ENCODE measurements around the gene SRRM3.
"Not testable (repeated sequence)": the region's sequence is repeated elsewhere in the genome, so short reads cannot be mapped to it uniquely, and the experiment has no call there.

Gene SRRM3

DNA sequence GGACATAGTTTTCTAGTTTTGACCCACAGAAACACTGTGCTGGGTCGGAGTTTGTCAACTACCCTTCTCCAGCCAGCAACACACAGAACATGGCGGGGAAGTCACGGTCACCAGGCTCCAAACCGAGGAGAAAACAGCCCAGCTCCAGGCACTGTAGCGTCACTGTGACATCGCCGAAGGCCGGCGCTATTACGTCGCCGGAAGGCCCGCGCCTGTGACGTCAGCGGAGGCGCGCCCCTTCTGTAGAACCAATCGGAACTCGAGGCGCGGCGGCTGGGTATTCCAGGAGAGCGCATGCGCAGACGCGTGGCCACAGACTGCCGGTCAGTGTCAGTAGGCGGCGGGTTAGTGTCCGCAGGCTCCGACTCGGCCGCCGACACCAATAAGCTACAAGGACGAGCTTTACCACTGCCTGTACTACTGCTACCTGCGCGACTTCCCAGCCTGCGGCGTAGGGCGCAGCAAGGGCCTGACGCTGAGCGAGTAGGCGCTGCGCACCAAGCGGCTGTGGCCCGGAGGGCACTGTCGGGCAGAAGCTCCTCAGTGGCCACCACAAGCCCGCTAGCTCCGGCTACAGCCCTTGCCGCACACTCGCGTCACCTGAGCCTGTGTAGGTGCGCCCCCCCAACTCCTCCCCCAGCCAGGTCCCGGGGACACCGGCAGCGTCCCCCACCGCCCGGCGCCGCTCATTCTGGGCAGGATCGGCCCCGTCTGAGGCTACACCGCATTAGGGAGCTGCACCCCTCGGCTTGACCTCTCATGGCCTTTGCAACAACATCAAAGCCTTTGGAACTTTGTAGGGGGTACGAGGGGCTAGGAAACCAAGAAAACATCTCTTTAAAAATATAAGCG, 35.1 kb upstream of the SRRM3 start:
- H2AFZ ChIP-seq (ENCODE audit: low read depth, low read length) = peak overlapping the region; percentile 65

DNA sequence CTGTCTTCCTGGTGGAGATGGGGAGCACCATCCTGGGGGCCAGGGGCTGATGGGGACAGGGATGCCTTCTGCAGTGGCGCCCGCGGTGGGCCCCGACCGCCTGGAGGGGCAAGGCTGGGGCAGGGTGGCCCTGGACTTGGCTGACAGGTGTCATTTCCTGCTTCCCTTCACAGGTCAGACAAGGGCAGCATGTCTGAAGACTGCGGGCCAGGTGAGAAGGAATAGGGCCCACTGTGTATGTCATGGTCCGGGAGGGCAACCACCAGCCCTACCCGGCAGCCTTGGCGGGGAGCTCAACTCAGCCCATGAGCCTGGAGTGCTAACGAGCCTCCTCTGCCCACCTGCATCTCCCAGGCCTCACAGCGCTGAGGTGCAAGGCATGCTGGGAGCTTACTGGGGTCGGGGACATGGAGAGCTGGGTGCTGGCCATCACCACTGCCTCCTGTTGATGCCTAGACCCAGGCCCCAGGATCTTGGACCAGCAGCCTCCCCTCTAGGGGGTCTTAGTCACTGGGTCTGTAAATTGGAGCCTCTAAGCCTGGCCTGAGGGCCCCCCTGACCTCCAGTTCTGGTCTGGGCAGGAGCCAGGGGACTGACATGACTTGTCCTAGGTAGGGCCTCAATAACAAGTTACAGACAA, 28.0 kb upstream of the SRRM3 start:
- H3K36me3 ChIP-seq (ENCODE audit: insufficient read depth, low read length) = no peaks in the 10 kb centered on the region
- H3K27me3 ChIP-seq (ENCODE audit: insufficient read depth, low read length) = no peaks in the 10 kb centered on the region
- H2AFZ ChIP-seq (ENCODE audit: low read depth, low read length) = no peak overlapping the region
- H3K4me1 ChIP-seq (ENCODE audit: insufficient read depth, low read length) = no peaks in the 10 kb centered on the region
- H3K9me3 ChIP-seq (ENCODE audit: low read length) = no peaks in the 10 kb centered on the region
- no peak overlapping the region for H3K4me3 ChIP-seq (ENCODE audit: low read length)

More for the DNA sequence above, 35.1 kb upstream of the SRRM3 start:
- no peaks in the 10 kb centered on the region for H3K9me3 ChIP-seq (ENCODE audit: low read length)
- H3K27me3 ChIP-seq (ENCODE audit: insufficient read depth, low read length) = no peaks in the 10 kb centered on the region
- no peaks in the 10 kb centered on the region for H3K4me1 ChIP-seq (ENCODE audit: insufficient read depth, low read length)
- H3K4me3 ChIP-seq (ENCODE audit: low read length) = peak overlapping the region; percentile 67
- no peaks in the 10 kb centered on the region for H3K36me3 ChIP-seq (ENCODE audit: insufficient read depth, low read length)

DNA sequence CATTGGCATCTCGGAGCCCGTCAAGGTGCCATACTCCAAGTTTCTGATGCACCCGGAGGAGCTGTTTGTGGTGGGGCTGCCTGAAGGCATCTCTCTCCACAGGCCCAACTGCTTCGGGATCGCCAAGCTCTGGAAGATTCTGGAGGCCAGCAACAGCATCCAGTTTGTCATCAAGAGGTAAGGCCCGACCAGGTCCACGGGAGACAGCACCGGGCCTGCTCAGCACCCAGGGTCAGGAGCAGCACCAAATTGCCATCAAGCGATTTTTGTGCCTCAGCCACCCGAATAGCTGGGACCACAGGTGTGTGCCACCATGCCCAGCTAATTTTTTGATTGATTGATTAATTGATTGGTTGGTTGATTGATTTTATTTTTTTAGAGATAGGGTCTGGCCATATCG, 24.7 kb upstream of the SRRM3 start:
- not testable (repeated sequence) for H2AFZ ChIP-seq (ENCODE audit: low read depth, low read length); H3K36me3 ChIP-seq (ENCODE audit: insufficient read depth, low read length); H3K9me3 ChIP-seq (ENCODE audit: low read length); H3K27me3 ChIP-seq (ENCODE audit: insufficient read depth, low read length); H3K4me1 ChIP-seq (ENCODE audit: insufficient read depth, low read length); H3K4me3 ChIP-seq (ENCODE audit: low read length)

DNA sequence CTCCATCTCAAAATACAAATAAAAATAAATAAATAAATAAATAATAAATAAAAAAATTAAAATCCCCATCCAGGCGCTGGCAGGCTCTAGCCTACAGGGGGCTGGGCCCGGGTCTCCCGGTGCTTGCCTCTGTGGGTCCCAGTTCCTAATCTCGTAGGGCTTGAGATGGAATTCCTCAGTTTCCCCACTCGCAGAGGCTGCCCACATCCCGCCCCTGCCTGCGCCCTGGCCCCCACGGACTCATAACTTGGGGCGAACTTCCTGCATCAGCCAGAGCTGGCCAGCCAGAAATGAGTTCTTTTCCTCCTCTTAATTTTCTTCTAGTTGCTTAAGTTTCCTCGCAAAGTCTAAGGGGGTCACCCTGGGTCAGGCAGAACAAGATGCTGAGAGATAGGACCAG, 22.0 kb upstream of the SRRM3 start:
- H3K4me1 ChIP-seq (ENCODE audit: insufficient read depth, low read length) = no peaks in the 10 kb centered on the region
- no peaks in the 10 kb centered on the region for H3K9me3 ChIP-seq (ENCODE audit: low read length)
- no peaks in the 10 kb centered on the region for H3K36me3 ChIP-seq (ENCODE audit: insufficient read depth, low read length)
- no peak overlapping the region for H3K4me3 ChIP-seq (ENCODE audit: low read length)
- H2AFZ ChIP-seq (ENCODE audit: low read depth, low read length) = no peak overlapping the region
- no peaks in the 10 kb centered on the region for H3K27me3 ChIP-seq (ENCODE audit: insufficient read depth, low read length)

DNA sequence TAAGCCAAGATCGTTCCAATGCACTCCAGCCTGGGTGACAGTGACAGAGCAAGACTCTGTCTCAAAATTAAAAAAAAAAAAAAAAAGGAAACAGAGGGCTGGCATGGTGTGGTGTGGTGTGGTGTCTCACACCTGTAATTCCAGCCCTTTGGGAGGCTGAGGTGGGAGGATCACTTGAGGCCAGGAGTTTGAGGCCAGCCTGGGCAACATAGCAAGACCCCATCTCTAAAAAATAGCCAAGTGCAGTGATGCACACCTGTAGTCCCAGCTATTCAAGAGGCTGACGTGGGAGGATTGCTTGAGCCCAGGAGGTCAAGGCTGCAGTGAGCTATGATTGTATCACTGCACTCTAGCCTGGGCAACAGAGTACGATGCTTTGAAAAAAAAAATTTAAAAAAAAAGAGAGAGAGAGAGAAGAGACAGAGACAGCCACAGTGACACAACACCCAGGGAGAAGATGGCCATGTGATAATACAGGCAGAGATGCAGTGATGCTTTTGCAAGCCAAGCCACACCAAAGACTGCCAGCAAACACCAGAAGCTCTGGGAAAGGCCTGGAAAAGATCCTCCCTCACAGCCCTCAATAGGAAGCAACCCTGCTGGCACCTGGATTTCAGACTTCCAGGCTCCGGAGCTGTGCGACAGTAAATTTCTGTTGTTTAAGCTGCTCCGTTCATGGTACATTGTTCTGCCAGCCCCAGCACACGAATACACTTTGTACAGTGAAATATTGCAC, 19.3 kb upstream of the SRRM3 start:
- Histone ChIP-seq H3K4me3 (ENCODE audit: low read length) (no peak overlapping the region), H3K9me3 (ENCODE audit: low read length) (no peaks in the 10 kb centered on the region), H3K27me3 (ENCODE audit: insufficient read depth, low read length) (no peaks in the 10 kb centered on the region)

DNA sequence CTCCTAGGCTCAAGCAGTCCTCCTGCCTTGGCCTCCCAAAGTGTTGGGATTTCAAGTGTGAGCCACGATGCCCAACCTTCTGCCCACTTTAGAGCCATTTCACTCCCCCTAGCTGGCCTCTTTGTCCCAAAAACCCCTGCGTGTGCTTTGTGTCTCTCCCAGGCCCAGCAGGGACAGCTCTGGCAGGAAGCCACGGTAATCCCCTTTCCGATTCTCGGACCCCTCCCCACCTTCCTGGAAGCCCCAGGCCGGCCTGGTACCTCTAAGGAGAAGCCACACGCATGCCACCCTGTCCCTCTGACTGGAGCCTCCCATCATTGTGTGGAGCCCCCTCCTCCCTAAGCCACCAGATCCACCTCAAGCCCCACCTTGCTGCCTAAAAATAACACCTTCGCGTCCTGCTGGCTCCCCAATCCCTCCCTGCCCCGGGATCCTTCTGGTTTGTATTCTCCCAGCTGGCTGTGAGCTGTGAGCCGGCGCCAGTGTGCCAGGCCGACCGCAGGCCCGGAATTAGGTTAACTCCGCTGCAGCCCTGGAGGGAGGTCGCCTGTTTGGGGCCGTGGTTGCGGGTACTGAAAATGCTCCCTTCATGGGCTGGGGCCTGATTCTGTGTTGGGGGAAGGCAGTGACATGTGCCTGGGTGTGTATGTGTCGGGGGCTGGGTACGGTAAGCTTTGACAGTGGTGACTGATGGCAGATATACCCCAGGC, 16.4 kb upstream of the SRRM3 start:
- H3K36me3 ChIP-seq (ENCODE audit: insufficient read depth, low read length) = no peaks in the 10 kb centered on the region
- H3K4me3 ChIP-seq (ENCODE audit: low read length) = no peak overlapping the region
- no peaks in the 10 kb centered on the region for H3K9me3 ChIP-seq (ENCODE audit: low read length)
- H3K4me1 ChIP-seq (ENCODE audit: insufficient read depth, low read length) = no peaks in the 10 kb centered on the region
- H3K27me3 ChIP-seq (ENCODE audit: insufficient read depth, low read length) = peaks cover 4% of the 10 kb centered on the region
- no peak overlapping the region for H2AFZ ChIP-seq (ENCODE audit: low read depth, low read length)

More for the DNA sequence above, 19.3 kb upstream of the SRRM3 start:
- H2AFZ ChIP-seq (ENCODE audit: low read depth, low read length) = no peak overlapping the region
- H3K4me1 ChIP-seq (ENCODE audit: insufficient read depth, low read length) = no peaks in the 10 kb centered on the region
- H3K36me3 ChIP-seq (ENCODE audit: insufficient read depth, low read length) = no peaks in the 10 kb centered on the region

DNA sequence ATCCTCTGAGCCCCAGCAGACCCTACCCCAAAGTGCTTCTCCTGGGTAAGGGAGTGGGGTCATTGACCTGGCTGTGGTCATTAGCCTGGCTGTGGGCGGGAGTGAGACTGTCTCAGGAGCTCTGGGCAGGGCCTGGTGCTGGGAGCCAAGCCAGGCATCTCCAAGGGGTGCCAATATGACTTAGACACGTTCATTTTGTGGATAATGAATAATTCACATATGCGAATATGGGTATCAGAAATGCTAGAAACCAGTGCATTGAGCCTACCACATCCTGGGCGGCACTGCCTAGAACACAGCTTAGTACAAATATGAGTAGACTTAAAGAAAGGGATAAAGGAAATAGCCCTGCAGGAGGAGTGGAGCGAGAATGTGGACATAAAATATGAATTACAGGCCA, 14.4 kb upstream of the SRRM3 start:
- H3K4me1 ChIP-seq (ENCODE audit: insufficient read depth, low read length) = no peaks in the 10 kb centered on the region
- H3K4me3 ChIP-seq (ENCODE audit: low read length) = no peak overlapping the region
- H3K36me3 ChIP-seq (ENCODE audit: insufficient read depth, low read length) = no peaks in the 10 kb centered on the region
- H3K27me3 ChIP-seq (ENCODE audit: insufficient read depth, low read length) = peaks cover 4% of the 10 kb centered on the region
- no peaks in the 10 kb centered on the region for H3K9me3 ChIP-seq (ENCODE audit: low read length)
- H2AFZ ChIP-seq (ENCODE audit: low read depth, low read length) = no peak overlapping the region

DNA sequence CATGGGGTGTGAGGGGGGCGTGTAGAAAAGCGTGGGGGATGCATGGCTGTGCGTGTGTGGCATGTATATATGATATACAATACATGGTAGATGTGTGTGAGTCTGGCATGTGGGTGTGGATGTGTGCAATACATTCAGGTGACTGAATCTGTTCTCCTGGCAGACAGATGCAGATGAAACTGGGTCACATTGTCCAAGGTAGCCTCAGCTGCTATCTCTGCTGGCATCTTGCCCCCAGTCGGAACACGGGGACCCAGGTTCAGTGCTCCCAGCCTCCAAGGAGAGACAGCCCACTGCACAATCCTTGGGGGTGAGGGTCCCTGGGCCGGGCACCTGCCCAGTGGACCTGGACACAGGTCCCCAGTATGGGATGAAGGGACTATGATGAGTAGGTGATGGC, 12.4 kb upstream of the SRRM3 start:
- no peak overlapping the region for H3K4me3 ChIP-seq (ENCODE audit: low read length)
- no peak overlapping the region for H2AFZ ChIP-seq (ENCODE audit: low read depth, low read length)
- peaks cover 4% of the 10 kb centered on the region for H3K27me3 ChIP-seq (ENCODE audit: insufficient read depth, low read length)
- H3K36me3 ChIP-seq (ENCODE audit: insufficient read depth, low read length) = no peaks in the 10 kb centered on the region
- peaks cover 7% of the 10 kb centered on the region for H3K4me1 ChIP-seq (ENCODE audit: insufficient read depth, low read length)
- H3K9me3 ChIP-seq (ENCODE audit: low read length) = no peaks in the 10 kb centered on the region

DNA sequence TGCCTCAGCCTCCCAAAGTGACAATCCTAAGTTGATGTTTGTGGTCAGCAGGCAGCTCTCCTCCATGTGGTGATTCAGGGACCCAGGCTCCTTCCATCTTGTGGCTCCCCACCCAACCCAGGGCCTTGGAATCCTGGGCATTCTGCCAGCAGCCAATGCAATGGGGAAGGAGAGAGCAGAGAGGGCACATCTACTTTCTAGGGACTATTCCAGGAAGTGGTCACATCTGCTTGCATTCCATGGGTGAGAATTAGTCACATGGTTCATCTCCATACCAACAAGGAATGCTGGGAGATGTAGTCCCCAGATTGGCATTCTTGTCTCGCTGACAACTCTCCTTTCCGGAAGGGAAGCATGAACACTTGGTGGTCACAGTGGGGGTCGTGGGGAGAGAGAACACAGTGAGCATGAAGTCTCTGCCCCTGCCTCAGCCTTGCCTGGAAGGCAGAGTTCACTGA, 9.9 kb upstream of the SRRM3 start:
- no peak overlapping the region for H2AFZ ChIP-seq (ENCODE audit: low read depth, low read length)
- H3K4me3 ChIP-seq (ENCODE audit: low read length) = no peak overlapping the region

DNA sequence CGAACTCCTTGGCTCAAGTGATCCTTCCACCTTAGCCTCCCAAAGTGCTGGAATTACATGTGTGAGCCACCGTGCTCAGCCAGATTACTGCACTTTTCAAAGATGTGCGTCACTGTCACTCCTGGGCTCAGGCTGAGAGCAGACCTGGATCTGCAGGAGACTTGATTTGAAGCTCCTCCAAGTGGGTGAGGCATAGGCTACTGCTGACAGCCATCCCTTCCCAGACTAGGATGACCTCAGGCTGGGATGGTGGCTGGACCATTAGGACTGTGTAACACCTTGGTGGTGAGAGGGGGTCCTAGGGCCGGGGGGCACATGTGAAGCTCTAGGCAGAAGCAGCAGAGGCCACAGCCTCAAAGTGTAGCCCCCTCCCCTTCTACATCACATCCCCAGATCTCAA, 8.2 kb upstream of the SRRM3 start:
- H3K27me3 ChIP-seq (ENCODE audit: insufficient read depth, low read length) = peaks cover under 1% of the 10 kb centered on the region
- no peak overlapping the region for H3K4me3 ChIP-seq (ENCODE audit: low read length)
- H3K36me3 ChIP-seq (ENCODE audit: insufficient read depth, low read length) = no peaks in the 10 kb centered on the region
- H3K9me3 ChIP-seq (ENCODE audit: low read length) = no peaks in the 10 kb centered on the region
- no peak overlapping the region for H2AFZ ChIP-seq (ENCODE audit: low read depth, low read length)
- H3K4me1 ChIP-seq (ENCODE audit: insufficient read depth, low read length) = peaks cover 11% of the 10 kb centered on the region

More for the DNA sequence above, 9.9 kb upstream of the SRRM3 start:
- Histone ChIP-seq H3K36me3 (ENCODE audit: insufficient read depth, low read length) (no peaks in the 10 kb centered on the region), H3K27me3 (ENCODE audit: insufficient read depth, low read length) (peaks cover 4% of the 10 kb centered on the region), H3K9me3 (ENCODE audit: low read length) (no peaks in the 10 kb centered on the region), H3K4me1 (ENCODE audit: insufficient read depth, low read length) (peaks cover 8% of the 10 kb centered on the region)

DNA sequence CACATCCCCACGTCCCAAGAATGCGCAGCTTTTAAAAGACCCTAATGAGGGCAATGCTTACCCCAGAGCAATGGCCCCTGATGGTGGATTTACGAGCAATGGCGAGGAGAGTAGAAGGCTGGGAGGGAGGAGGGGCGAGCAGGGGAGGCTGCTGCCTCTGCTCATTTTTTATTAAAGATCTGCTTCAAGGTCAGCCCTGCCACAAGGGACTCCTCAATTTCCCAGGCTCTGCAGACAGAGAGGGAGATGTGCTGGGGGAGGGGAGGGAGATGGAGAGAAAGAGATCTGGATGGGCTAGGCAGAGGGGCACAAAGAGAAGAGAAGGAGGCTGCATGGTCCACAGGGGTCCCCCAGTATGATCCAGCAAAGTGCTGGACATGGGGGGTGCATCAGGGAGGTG, 7.8 kb upstream of the SRRM3 start:
- Histone ChIP-seq H3K36me3 (ENCODE audit: insufficient read depth, low read length) (no peaks in the 10 kb centered on the region), H3K4me3 (ENCODE audit: low read length) (no peak overlapping the region), H3K4me1 (ENCODE audit: insufficient read depth, low read length) (peaks cover 11% of the 10 kb centered on the region), H2AFZ (ENCODE audit: low read depth, low read length) (no peak overlapping the region), H3K27me3 (ENCODE audit: insufficient read depth, low read length) (no peaks in the 10 kb centered on the region), H3K9me3 (ENCODE audit: low read length) (no peaks in the 10 kb centered on the region)

DNA sequence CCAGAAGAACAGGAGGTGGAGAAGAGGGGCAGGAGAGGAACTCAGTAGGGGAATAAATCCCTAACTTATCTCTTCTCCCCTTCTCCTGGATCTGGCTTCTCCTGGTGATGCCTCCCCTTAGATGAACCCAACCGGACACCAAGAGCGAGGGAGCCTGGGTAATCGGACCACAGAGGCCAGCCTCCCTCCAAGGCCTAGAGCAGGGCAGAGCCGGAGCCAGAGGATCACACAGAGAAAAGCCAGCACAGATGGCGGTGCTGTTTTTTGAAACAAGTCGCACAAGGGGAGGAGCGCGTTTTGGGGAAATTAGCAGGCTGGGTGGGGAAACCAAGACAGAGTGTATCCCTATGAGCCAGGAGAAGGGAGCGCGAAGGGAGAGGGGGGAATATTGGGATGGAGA, 4.9 kb upstream of the SRRM3 start:
- no peaks in the 10 kb centered on the region for H3K36me3 ChIP-seq (ENCODE audit: insufficient read depth, low read length)
- H3K9me3 ChIP-seq (ENCODE audit: low read length) = no peaks in the 10 kb centered on the region
- H3K4me1 ChIP-seq (ENCODE audit: insufficient read depth, low read length) = peaks cover 11% of the 10 kb centered on the region
- no peaks in the 10 kb centered on the region for H3K27me3 ChIP-seq (ENCODE audit: insufficient read depth, low read length)
- H2AFZ ChIP-seq (ENCODE audit: low read depth, low read length) = no peak overlapping the region
- H3K4me3 ChIP-seq (ENCODE audit: low read length) = no peak overlapping the region

DNA sequence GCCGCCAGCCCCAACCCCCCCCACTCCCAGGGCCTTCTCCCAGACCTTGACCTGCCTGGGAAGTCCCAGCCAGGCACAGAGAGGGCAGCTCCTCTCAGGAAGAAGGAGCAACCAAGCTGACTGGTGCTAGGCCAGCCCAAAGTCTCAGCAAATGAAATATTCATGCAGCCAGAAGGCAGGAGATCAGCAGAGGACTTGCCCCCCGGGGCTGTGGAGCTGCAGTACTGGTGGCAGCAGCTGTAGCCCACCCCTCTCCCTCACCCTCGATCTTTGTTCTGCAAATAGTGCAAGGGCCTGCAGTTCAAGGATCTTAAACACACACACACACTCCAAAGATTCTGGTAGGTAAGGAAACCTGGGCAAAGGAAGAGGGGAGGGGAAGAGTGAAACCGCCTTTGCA, 3.5 kb upstream of the SRRM3 start:
- no peaks in the 10 kb centered on the region for H3K36me3 ChIP-seq (ENCODE audit: insufficient read depth, low read length)
- peaks cover 16% of the 10 kb centered on the region for H3K4me1 ChIP-seq (ENCODE audit: insufficient read depth, low read length)
- no peak overlapping the region for H3K4me3 ChIP-seq (ENCODE audit: low read length)
- no peak overlapping the region for H2AFZ ChIP-seq (ENCODE audit: low read depth, low read length)
- no peaks in the 10 kb centered on the region for H3K27me3 ChIP-seq (ENCODE audit: insufficient read depth, low read length)
- H3K9me3 ChIP-seq (ENCODE audit: low read length) = no peaks in the 10 kb centered on the region

Data from neuron (in vitro differentiated cells).